Activated B cell treated with CpG ODN at 0.5 μM for 24 hours (primary cell): ENCODE results near the gene C16orf78. TPM values are rescaled to one million over a fixed set of nuclear protein-coding genes. Genes with fewer than 3 reads are reported as not detected.

Experiments
- ATAC-seq: fragments of 200-7000 bp; cut with Tn5 transposase; one replicate; pipeline ENCODE4 v1.10.0; 2021; ENCODE audit warnings: low read depth, mild to moderate bottlenecking, moderate library complexity
- CTCF ChIA-PET: fragments of 350-600 bp; sonication (Branson Sonifier 250); formaldehyde crosslinking; loops from one replicate; lab custom pipeline; 2021; ENCODE audit warnings: antibody characterized with exemption; lab: Charles Lee
- POLR2A ChIA-PET: fragments of 350-600 bp; sonication (Branson Sonifier 250); formaldehyde crosslinking; loops from one replicate; lab custom pipeline; 2021; ENCODE audit warnings: antibody characterized with exemption; lab: Charles Lee
- DNase-seq: peaks from one replicate; pipeline ENCODE4 v3.0.0; 2022
- H3K27ac Mint-ChIP-seq: one replicate; pipeline ENCODE4 v1.8.0; 2020; ENCODE audit warnings: mixed read lengths
- H3K27me3 Mint-ChIP-seq: one replicate; pipeline ENCODE4 v1.8.0; 2021; ENCODE audit warnings: mixed read lengths
- H3K36me3 Mint-ChIP-seq: one replicate; pipeline ENCODE4 v1.8.0; 2021; ENCODE audit warnings: low read depth, mixed read lengths
- H3K4me1 Mint-ChIP-seq: one replicate; pipeline ENCODE4 v1.8.0; 2021; ENCODE audit warnings: mixed read lengths
- H3K4me3 Mint-ChIP-seq: one replicate; pipeline ENCODE4 v1.8.0; 2020; ENCODE audit warnings: mild to moderate bottlenecking, mixed read lengths
- H3K9me3 Mint-ChIP-seq: one replicate; pipeline ENCODE4 v1.8.0; 2020; ENCODE audit warnings: mixed read lengths
- CTCF ChIP-seq: fragments of 200-600 bp; IDR thresholded peaks from one replicate; pipeline ENCODE4 v1.8.0; 2022; ENCODE audit warnings: antibody characterized with exemption, mild to moderate bottlenecking
- intact Hi-C: fragments of 100-400 bp; cut with micrococcal nuclease; formaldehyde crosslinking; loops from one replicate; pipeline ENCODE4 v1.15.1; 2024
- total RNA-seq: library from RNA; stranded (reverse); gene quantifications from 2 replicates; pipeline ENCODE4 v1.2.3, GENCODE V29; 2022

C16orf78 gene
- total RNA-seq, 1 donor from 2014 or later = not detected

- H3K9me3 Mint-ChIP-seq = no peaks in the 10 kb centered on the region
- intact Hi-C loops = no loop called here
- no peak for TF ChIP-seq CTCF
- ATAC-seq (no peak), DNase-seq (no peak)
- H3K27ac Mint-ChIP-seq = no peak overlapping the region
- peaks cover 24% of the 10 kb centered on the region for H3K4me1 Mint-ChIP-seq
- no peaks in the 10 kb centered on the region for H3K27me3 Mint-ChIP-seq
- ChIA-PET CTCF (no interaction called here), POLR2A (no interaction called here)
- H3K36me3 Mint-ChIP-seq = no peaks in the 10 kb centered on the region
- H3K4me3 Mint-ChIP-seq = no peak overlapping the region
These were observed 65.4 kb downstream of the C16orf78 start for GRCh38 chr16:49439050-49439449.

- Mint-ChIP-seq H3K9me3 (no peaks in the 10 kb centered on the region), H3K36me3 (no peaks in the 10 kb centered on the region), H3K4me3 (no peak overlapping the region), H3K27me3 (no peaks in the 10 kb centered on the region), H3K4me1 (peaks cover 24% of the 10 kb centered on the region), H3K27ac (no peak overlapping the region)
- ChIA-PET CTCF (no interaction called here), POLR2A (no interaction called here)
- DNase-seq = no peak
- ATAC-seq = no peak
- no peak for TF ChIP-seq CTCF
- intact Hi-C loops = no loop called here
These were observed 66.1 kb downstream of the C16orf78 start for GRCh38 chr16:49439676-49440075.

GRCh38 chr16:49440156-49441065 lies 66.8 kb downstream of the C16orf78 start:
- H3K9me3 Mint-ChIP-seq = no peaks in the 10 kb centered on the region
- DNase-seq = no peak
- POLR2A ChIA-PET = no interaction called here
- CTCF ChIA-PET = no interaction called here
- intact Hi-C loops = no loop called here
- TF ChIP-seq CTCF = no peak
- ATAC-seq = no peak
- no peak overlapping the region for H3K4me3 Mint-ChIP-seq
- H3K4me1 Mint-ChIP-seq = peaks cover 24% of the 10 kb centered on the region
- H3K36me3 Mint-ChIP-seq = no peaks in the 10 kb centered on the region
- H3K27ac Mint-ChIP-seq = no peak overlapping the region
- no peaks in the 10 kb centered on the region for H3K27me3 Mint-ChIP-seq

- no peak for TF ChIP-seq CTCF
- ATAC-seq (peak; percentile 72), DNase-seq (peak; percentile 24)
- H3K27me3 Mint-ChIP-seq = no peaks in the 10 kb centered on the region
- peak overlapping the region; percentile 64 for H3K4me3 Mint-ChIP-seq
- intact Hi-C loops = no loop called here
- H3K4me1 Mint-ChIP-seq = peaks cover 24% of the 10 kb centered on the region
- H3K27ac Mint-ChIP-seq = peak overlapping the region; percentile 46
- no peaks in the 10 kb centered on the region for H3K9me3 Mint-ChIP-seq
- H3K36me3 Mint-ChIP-seq = no peaks in the 10 kb centered on the region
- ChIA-PET POLR2A (no interaction called here), CTCF (no interaction called here)
These were observed 67.8 kb downstream of the C16orf78 start for GRCh38 chr16:49441366-49441780.

- TF ChIP-seq CTCF = no peak
- ChIA-PET CTCF (no interaction called here), POLR2A (no interaction called here)
- no peak for DNase-seq
- Mint-ChIP-seq H3K27me3 (no peaks in the 10 kb centered on the region), H3K36me3 (no peaks in the 10 kb centered on the region), H3K4me1 (peaks cover 24% of the 10 kb centered on the region), H3K27ac (no peak overlapping the region), H3K9me3 (no peaks in the 10 kb centered on the region), H3K4me3 (no peak overlapping the region)
- ATAC-seq = no peak
- intact Hi-C loops = no loop called here
These were observed 69.2 kb downstream of the C16orf78 start for GRCh38 chr16:49442805-49443204.
